Dedifferentiated amniotic fluid mesenchymal stem cell (primary cell): Measurements from ENCODE around the gene CCNY.
A peak's percentile ranks its signal among the peaks of the same experiment; 100 is the strongest.

Source experiments
- DNase-seq: peaks from one replicate; pipeline ENCODE4 v3.0.0-alpha.2; 2016; ENCODE audit errors: extremely low spot score

CCNY gene

GRCh38 chr10:35481413-35481812 lies 145.1 kb downstream of the CCNY start:
- no peak for DNase-seq

- DNase-seq: no peak
These were observed 150.1 kb downstream of the CCNY start for GRCh38 chr10:35486297-35486990.

GRCh38 chr10:35487336-35488034 lies 151.2 kb downstream of the CCNY start:
- DNase-seq: peak; percentile 42

DNA sequence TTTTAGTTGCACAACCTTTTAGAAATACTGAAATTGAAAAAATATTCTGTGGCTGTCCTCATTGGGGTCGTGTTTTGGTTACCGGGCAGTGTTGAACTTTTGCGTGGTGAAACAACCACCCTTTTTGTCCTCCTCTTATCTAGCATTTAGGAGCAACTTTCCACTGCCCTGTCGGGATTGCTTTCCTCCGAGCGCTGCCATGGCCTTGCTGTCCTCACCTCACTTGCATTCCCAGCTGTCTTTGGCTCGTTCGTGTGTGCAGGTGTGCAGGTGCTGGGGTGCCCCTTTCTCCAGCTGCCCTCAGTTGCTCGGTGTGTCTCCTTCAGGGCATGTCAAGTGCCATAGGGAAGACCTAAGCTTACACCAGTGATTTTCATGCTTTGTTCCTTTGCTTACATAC lies 151.9 kb downstream of the CCNY start:
- no peak for DNase-seq

- no peak for DNase-seq
These were observed 156.3 kb downstream of the CCNY start for GRCh38 chr10:35492386-35493195.

DNA sequence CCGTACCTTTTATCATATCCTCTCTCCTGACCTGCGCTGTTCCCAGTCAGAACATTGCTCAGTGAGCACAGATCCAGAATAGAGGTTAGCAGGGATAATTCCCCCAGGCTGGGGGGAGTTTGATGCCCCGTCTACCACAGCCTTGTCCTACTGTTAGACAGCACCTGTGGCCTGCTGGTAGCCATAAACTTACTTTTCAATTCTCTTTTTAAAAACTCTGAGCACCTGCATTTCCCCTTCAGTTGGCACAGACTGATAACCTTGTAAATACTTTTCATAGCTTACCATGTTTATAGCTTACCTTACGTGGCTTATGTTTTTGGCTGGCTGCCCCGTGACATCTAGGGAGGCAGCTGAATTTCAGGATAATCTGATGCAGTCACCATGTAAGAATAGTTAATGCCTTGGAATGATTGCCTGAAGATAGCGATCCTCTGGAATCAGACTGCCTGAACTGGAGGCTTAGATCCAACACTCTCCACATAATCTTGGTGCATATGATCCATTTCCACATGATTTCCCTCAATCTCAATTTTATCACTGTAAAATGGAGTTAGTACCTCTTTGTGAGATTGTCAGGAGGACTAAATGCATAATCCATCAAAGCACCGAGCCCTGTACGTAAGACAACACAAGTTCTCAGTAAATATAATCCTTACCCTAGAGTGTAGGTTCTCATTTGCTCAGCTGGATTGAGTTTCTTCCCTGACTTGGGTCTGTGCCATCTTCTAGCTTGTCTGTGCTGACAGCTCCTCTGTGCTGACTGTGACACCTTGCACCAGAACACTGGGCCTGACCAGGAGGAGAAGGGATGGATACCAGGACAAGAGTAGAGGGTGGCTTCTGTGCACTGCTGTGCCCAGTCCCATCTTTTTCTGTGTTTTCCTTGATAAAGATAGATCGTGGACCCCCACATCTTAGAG lies 157.1 kb downstream of the CCNY start:
- no peak for DNase-seq

- DNase-seq: no peak
These were observed 159.3 kb downstream of the CCNY start for GRCh38 chr10:35495521-35496119.

GRCh38 chr10:35497909-35498308 lies 161.6 kb downstream of the CCNY start:
- DNase-seq: no peak

GRCh38 chr10:35498693-35499092 lies 162.4 kb downstream of the CCNY start:
- no peak for DNase-seq

DNA sequence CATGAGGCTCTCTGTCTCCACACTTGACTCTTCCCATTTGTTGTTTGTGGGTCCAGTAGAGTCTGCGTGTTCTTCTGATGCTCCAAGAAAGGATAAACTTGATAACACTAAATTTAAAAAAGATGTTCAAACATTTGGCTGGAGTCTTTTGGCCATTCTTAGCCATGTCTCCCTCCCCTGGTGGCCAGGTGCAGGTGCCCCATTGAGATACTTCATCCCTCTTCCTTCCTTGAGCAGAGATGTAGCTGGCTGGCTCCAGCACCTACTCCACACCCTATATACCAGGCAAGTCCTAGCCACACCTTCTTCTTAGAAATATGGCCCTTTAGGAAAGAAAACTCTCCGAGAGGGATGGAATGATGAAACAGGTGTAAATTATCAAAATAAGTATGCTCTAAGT lies 165.6 kb downstream of the CCNY start:
- no peak for DNase-seq

GRCh38 chr10:35502692-35503091 lies 166.4 kb downstream of the CCNY start:
- DNase-seq: no peak

DNA sequence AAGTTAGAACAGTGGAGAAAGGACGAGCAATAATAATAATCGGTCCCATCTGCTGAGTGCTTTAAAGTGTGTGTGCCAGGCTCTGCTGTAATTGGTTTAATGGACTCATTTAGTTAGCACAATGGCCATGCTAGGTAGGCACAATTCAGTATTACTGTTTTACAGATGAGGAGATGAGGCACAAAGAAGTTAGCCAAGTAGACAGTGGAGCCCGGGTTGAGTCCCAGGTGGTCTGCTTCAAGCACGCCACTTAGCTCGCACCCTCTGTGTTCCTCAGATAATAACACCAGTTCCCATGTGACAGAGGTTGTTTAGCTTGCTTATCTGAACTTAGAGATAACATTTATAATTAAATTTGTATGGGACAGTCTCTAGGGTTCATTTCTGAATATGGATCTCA lies 167.3 kb downstream of the CCNY start:
- no peak for DNase-seq

- DNase-seq: no peak
These were observed 167.8 kb downstream of the CCNY start for GRCh38 chr10:35504132-35504531.

DNA sequence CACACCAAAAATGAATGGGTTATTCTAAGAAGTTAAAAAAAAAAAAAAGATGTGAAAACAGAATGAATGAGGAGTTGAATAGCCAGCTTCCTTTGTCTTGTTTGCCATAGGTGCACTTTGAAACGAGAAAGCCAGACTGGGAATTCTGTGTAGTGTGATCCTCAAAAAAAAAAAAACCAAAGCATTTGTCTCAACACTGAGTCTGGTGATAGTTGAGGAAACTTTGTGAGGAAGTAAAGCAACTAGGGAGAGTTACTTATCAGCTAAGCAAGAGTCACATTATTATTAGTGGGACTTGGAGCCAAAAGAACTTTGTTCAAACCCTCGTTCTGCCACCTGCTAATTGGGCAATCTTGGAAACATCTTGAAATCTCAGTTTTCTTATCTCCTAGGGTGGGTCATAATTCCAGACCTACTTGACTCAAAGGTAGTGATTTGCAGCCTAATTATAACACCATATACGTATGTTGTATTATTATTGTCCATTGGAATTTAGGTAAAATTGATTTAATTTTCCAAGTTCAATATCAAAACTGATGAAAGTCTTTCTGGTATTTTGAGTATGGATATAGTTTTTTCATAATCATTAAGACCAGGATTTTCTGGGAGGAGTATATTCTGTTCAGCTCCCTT lies 169.0 kb downstream of the CCNY start:
- no peak for DNase-seq

GRCh38 chr10:35506741-35507140 lies 170.4 kb downstream of the CCNY start:
- no peak for DNase-seq

GRCh38 chr10:35507519-35508109 lies 171.3 kb downstream of the CCNY start:
- DNase-seq: no peak

- no peak for DNase-seq
These were observed 172.3 kb downstream of the CCNY start for GRCh38 chr10:35508647-35509046.

GRCh38 chr10:35510891-35511290 lies 174.6 kb downstream of the CCNY start:
- no peak for DNase-seq

- no peak for DNase-seq
These were observed 175.3 kb downstream of the CCNY start for GRCh38 chr10:35511647-35512046.

DNA sequence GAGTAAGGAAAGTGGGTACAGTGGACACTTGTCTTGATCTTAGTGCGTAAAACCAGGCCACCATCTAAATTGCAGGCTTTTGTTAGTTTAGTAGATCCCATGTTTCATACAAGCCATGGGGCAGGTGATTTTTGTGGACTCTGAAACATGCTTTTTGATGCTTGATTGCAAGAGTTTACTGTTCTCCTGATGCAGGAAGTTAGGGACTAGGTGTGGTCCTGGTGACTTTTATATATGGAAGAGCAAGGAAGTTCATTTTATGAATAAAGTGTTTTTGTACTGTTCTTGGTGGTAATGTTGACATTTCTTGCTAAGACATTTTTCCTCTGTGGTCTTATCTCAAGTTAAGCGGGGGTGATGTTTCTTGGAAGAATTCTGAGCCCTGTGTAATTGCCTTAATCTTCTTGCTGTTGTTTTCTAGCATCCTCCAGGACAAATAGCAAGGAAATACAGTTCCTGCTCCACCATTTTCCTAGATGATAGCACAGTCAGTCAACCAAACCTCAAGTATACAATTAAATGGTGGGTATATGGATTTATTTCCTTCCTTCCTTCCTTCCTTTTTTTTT lies 179.9 kb downstream of the CCNY start:
- DNase-seq: no peak
